ENCODE measurements around the gene AP2S1.
"Not testable (repeated sequence)": the region's sequence is repeated elsewhere in the genome, so short reads cannot be mapped to it uniquely, and the experiment has no call there.

The AP2S1 gene

GRCh38 chr19:46824890-46825730 is 25.5 kb downstream of the AP2S1 start:
- Histone ChIP-seq H3K36me3 (ENCODE audit: low read depth) (no peaks in the 10 kb centered on the region), H3K27ac (ENCODE audit: poor library complexity, severe bottlenecking) (no peak overlapping the region), H3K4me3 (ENCODE audit: severe bottlenecking) (no peak overlapping the region), H3K4me1 (ENCODE audit: insufficient read depth, poor library complexity, severe bottlenecking) (peaks cover 12% of the 10 kb centered on the region), H3K27me3 (ENCODE audit: insufficient read depth, poor library complexity, severe bottlenecking) (no peaks in the 10 kb centered on the region), H3K9me3 (ENCODE audit: severe bottlenecking) (no peaks in the 10 kb centered on the region)
- DNase-seq (ENCODE audit: low spot score): no peak
- no peak for ATAC-seq (ENCODE audit: low read depth)
- TF ChIP-seq, protein P1, sequence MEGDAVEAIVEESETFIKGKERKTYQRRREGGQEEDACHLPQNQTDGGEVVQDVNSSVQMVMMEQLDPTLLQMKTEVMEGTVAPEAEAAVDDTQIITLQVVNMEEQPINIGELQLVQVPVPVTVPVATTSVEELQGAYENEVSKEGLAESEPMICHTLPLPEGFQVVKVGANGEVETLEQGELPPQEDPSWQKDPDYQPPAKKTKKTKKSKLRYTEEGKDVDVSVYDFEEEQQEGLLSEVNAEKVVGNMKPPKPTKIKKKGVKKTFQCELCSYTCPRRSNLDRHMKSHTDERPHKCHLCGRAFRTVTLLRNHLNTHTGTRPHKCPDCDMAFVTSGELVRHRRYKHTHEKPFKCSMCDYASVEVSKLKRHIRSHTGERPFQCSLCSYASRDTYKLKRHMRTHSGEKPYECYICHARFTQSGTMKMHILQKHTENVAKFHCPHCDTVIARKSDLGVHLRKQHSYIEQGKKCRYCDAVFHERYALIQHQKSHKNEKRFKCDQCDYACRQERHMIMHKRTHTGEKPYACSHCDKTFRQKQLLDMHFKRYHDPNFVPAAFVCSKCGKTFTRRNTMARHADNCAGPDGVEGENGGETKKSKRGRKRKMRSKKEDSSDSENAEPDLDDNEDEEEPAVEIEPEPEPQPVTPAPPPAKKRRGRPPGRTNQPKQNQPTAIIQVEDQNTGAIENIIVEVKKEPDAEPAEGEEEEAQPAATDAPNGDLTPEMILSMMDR (IDR thresholded peaks at IDR 0.05; ENCODE audit: poor library complexity, severe bottlenecking): no peak

DNA sequence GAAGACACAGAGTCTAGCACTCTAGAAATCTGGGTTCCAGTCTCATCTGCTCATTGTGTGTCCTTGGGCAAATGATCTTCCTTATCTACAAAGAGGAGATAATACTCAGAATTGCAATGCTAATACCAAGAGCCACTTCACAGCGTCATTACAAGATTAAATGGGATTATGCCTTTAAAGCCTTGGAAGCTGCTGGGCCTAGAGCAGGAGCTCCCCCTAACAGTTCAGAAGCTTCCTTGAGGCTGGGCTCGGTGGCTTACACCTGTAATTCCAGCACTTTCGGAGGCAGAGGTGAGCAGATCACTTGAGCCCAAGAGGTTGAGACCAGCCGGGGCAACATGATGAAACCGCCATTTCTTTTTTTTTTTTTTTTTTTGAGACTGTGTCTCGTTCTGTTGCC is 27.6 kb downstream of the AP2S1 start:
- Histone ChIP-seq H3K27ac (ENCODE audit: poor library complexity, severe bottlenecking) (no peak overlapping the region), H3K4me1 (ENCODE audit: insufficient read depth, poor library complexity, severe bottlenecking) (no peaks in the 10 kb centered on the region), H3K9me3 (ENCODE audit: severe bottlenecking) (no peaks in the 10 kb centered on the region), H3K4me3 (ENCODE audit: severe bottlenecking) (no peak overlapping the region), H3K27me3 (ENCODE audit: insufficient read depth, poor library complexity, severe bottlenecking) (no peaks in the 10 kb centered on the region), H3K36me3 (ENCODE audit: low read depth) (no peaks in the 10 kb centered on the region)
- TF ChIP-seq, protein P1 (IDR thresholded peaks at IDR 0.05; ENCODE audit: poor library complexity, severe bottlenecking): no peak
- no peak for ATAC-seq (ENCODE audit: low read depth)
- DNase-seq (ENCODE audit: low spot score): no peak

DNA sequence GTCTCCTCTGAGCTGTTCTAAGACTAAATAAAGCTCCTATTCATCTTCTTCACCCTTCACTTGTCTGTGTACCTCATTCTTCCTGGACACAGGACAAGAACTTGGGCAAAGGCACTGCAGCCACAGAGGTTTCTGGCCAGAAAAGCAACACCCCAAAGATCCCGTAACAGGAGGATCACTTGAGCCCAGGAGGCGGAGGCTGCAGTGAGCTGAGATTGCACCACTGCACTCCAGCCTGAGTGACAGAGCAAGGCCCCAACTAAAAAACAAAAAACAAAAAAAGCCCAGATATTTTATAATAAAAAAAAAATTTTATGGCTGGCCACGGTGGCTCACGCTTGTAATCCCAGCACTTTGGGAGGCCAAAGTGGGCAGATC is 28.2 kb downstream of the AP2S1 start:
- DNase-seq (ENCODE audit: low spot score); H3K27me3 ChIP-seq (ENCODE audit: insufficient read depth, poor library complexity, severe bottlenecking); H3K4me3 ChIP-seq (ENCODE audit: severe bottlenecking); H3K9me3 ChIP-seq (ENCODE audit: severe bottlenecking); H3K4me1 ChIP-seq (ENCODE audit: insufficient read depth, poor library complexity, severe bottlenecking); H3K36me3 ChIP-seq (ENCODE audit: low read depth); H3K27ac ChIP-seq (ENCODE audit: poor library complexity, severe bottlenecking); ATAC-seq (ENCODE audit: low read depth): not testable (repeated sequence)

DNA sequence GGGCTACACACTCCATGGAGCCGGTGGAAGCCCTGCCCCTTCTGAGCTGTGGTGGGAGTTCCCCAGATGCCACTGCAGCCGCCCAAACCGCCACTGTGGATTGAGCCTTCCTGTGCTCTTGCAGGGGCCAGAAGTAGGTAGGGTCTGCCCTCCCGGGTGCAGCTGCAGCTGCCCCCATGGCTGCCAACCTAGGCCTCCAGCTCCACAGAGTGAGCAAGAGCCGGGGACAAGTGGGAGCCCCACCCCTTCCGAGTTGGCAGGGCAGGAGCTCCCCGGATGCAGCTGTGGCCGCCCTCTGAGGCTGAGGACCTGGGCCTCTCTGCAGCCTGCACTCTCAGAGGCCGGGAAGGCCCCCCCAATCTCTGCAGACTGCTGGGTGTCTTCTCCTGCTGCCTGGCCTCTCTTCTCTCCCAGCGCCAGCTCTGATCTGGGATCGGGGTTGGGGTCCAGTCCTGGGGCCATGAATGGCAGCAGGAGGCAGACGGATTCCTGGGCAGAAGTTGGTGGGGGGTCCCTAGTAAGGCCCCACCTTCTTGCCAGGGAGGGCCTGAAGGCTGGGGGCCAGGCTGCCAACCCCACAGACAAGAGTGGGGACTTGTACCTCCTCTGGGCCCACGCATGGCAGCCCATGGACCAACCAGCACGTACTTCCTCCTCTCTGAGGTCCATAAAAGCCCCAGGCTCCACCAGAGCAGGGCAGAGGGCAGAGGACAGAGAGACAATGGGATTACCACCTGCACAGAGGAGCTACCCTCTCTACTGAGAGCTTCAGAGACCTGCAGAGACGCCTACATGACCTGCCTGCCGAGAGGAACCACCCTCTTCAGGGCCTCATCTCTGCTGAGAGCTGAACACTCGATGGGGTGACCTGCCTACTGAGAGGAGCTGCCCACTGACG is 28.9 kb downstream of the AP2S1 start:
- ATAC-seq (ENCODE audit: low read depth) (peak; percentile 20; the same call in 1 of the 3 replicates), DNase-seq (ENCODE audit: low spot score) (no peak)
- H3K27ac ChIP-seq (ENCODE audit: poor library complexity, severe bottlenecking): peak overlapping the region; percentile 31
- H3K9me3 ChIP-seq (ENCODE audit: severe bottlenecking): no peaks in the 10 kb centered on the region
- H3K27me3 ChIP-seq (ENCODE audit: insufficient read depth, poor library complexity, severe bottlenecking): no peaks in the 10 kb centered on the region
- no peaks in the 10 kb centered on the region for H3K4me1 ChIP-seq (ENCODE audit: insufficient read depth, poor library complexity, severe bottlenecking)
- no peak overlapping the region for H3K4me3 ChIP-seq (ENCODE audit: severe bottlenecking)
- TF ChIP-seq, protein P1 (IDR thresholded peaks at IDR 0.05; ENCODE audit: poor library complexity, severe bottlenecking): no peak
- no peaks in the 10 kb centered on the region for H3K36me3 ChIP-seq (ENCODE audit: low read depth)

DNA sequence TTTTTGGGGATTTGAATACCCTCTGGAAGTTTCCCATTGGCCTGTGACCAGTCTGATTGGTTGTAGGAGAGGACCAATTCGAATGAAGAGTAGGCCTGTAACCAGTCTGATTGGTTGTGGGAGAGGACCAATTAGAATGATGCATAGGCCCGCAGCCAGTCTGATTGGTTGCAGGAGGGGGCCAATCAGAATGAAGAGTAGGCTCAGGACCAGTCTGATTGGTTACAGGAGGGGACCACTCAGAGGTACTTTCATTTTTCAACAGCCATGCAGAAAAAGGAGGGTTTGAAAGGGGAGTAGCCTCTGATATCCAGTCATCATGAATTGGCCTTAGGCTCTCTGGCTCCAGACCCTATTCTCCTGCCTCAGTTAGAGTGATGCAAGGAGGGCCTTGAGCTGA is 31.8 kb downstream of the AP2S1 start:
- H3K4me1 ChIP-seq (ENCODE audit: insufficient read depth, poor library complexity, severe bottlenecking): peaks cover 2% of the 10 kb centered on the region
- DNase-seq (ENCODE audit: low spot score) (no peak), ATAC-seq (ENCODE audit: low read depth) (no peak; the same call in 2 of the 3 replicates)

More for the DNA sequence above, 31.8 kb downstream of the AP2S1 start:
- Histone ChIP-seq H3K4me3 (ENCODE audit: severe bottlenecking) (no peak overlapping the region), H3K27me3 (ENCODE audit: insufficient read depth, poor library complexity, severe bottlenecking) (no peaks in the 10 kb centered on the region), H3K27ac (ENCODE audit: poor library complexity, severe bottlenecking) (no peak overlapping the region), H3K36me3 (ENCODE audit: low read depth) (no peaks in the 10 kb centered on the region), H3K9me3 (ENCODE audit: severe bottlenecking) (no peaks in the 10 kb centered on the region)
- TF ChIP-seq, protein P1 (IDR thresholded peaks at IDR 0.05; ENCODE audit: poor library complexity, severe bottlenecking): no peak
